IMR-90 (cell line): ENCODE results near the gene STAM2. TPM values are rescaled to one million over a fixed set of nuclear protein-coding genes. Genes with fewer than 3 reads are reported as not detected.

Experiments used
- ATAC-seq: fragments of 200-7000 bp; cut with Tn5 transposase; 2 replicates; pipeline ENCODE4 v1.9.1; 2020; ENCODE audit warnings: low read depth, mild to moderate bottlenecking, moderate library complexity
- BruUV-seq: library from RNA; stranded (reverse); fragments of 400-500 nt; replicated peaks from 2 replicates; lab custom pipeline; 2021; lab: Mats Ljungman, UMichigan
- CTCF ChIA-PET: fragments of 300-600 bp; formaldehyde crosslinking; extraction: SDS; loops from one replicate; lab custom pipeline; 2021; ENCODE audit warnings: antibody characterized with exemption; lab: Yijun Ruan, JAX
- POLR2A ChIA-PET: fragments of 300-600 bp; sonication (Branson Sonifier 250); formaldehyde crosslinking; loops from one replicate; lab custom pipeline; 2022; ENCODE audit warnings: antibody characterized with exemption; ENCODE audit not compliant: unreplicated experiment; lab: Charles Lee
- DNase-seq: peaks from one replicate; pipeline ENCODE4 v3.0.0; 2013
- H2AFZ ChIP-seq: replicated peaks from 2 replicates; pipeline ENCODE3; 2013; ENCODE audit warnings: low read length, mild to moderate bottlenecking; ENCODE audit not compliant: poor library complexity
- H2AK5ac ChIP-seq: 2 replicates; pipeline ENCODE4 v1.6.1; 2013; ENCODE audit warnings: low read depth, low read length, inconsistent platforms
- H2AK9ac ChIP-seq: replicated peaks from 2 replicates; pipeline ENCODE3; 2013; ENCODE audit warnings: mild to moderate bottlenecking, low read depth, low read length, moderate library complexity; ENCODE audit not compliant: poor library complexity
- H2BK120ac ChIP-seq: 2 replicates; pipeline ENCODE4 v1.6.1; 2013; ENCODE audit warnings: low read depth, low read length, inconsistent platforms
- H2BK15ac ChIP-seq: 3 replicates; pipeline ENCODE4 v1.6.1; 2013; ENCODE audit warnings: low read depth, low read length, inconsistent platforms
- H2BK20ac ChIP-seq: 2 replicates; pipeline ENCODE4 v1.6.1; 2013; ENCODE audit warnings: low read depth, mild to moderate bottlenecking, inconsistent platforms, low read length, moderate library complexity
- H2BK5ac ChIP-seq: 2 replicates; pipeline ENCODE4 v1.6.1; 2013; ENCODE audit warnings: mild to moderate bottlenecking, low read depth, low read length, inconsistent platforms; ENCODE audit not compliant: poor library complexity, severe bottlenecking
- H3K14ac ChIP-seq: replicated peaks from 2 replicates; pipeline ENCODE4 v1.6.1; 2013; ENCODE audit warnings: low read depth, low read length, inconsistent platforms
- H3K18ac ChIP-seq: 2 replicates; pipeline ENCODE4 v1.6.1; 2013; ENCODE audit warnings: low read depth, low read length, control low read depth
- H3K23ac ChIP-seq: 2 replicates; pipeline ENCODE4 v1.6.1; 2013; ENCODE audit warnings: low read depth, low read length, inconsistent platforms
- H3K27ac ChIP-seq: 2 replicates; pipeline ENCODE4 v1.5.1; 2013; ENCODE audit warnings: mild to moderate bottlenecking, control low read depth, low read length; ENCODE audit not compliant: insufficient read depth
- H3K27me3 ChIP-seq: 2 replicates; pipeline ENCODE4 v1.6.1; 2013; ENCODE audit warnings: low read length; ENCODE audit not compliant: control insufficient read depth, insufficient read depth
- H3K36me3 ChIP-seq: 2 replicates; pipeline ENCODE4 v1.6.1; 2013; ENCODE audit warnings: low read length, mixed read lengths; ENCODE audit not compliant: control insufficient read depth, insufficient read depth
- H3K4ac ChIP-seq: 2 replicates; pipeline ENCODE4 v1.6.1; 2013; ENCODE audit warnings: low read depth, low read length, inconsistent platforms
- H3K4me1 ChIP-seq: 2 replicates; pipeline ENCODE4 v1.6.1; 2013; ENCODE audit warnings: low read length, mixed read lengths; ENCODE audit not compliant: control insufficient read depth, insufficient read depth
- H3K4me2 ChIP-seq: 2 replicates; pipeline ENCODE4 v1.6.1; 2013; ENCODE audit warnings: low read depth, mild to moderate bottlenecking, control low read depth, low read length, moderate library complexity
- H3K4me3 ChIP-seq: 2 replicates; pipeline ENCODE4 v1.5.1; 2013; ENCODE audit warnings: low read depth, mild to moderate bottlenecking, control low read depth, low read length, moderate library complexity; ENCODE audit not compliant: insufficient read depth
- H3K56ac ChIP-seq: 2 replicates; pipeline ENCODE4 v1.6.1; 2013; ENCODE audit warnings: low read length, inconsistent platforms; ENCODE audit not compliant: insufficient read depth; ENCODE audit errors: extremely low read depth
- H3K79me1 ChIP-seq, 2 experiments: 2 replicates each; pipeline ENCODE4 v1.6.1; 2013; ENCODE audit warnings: low read length in 2 of 2, inconsistent platforms in 1 of 2, low read depth in 1 of 2
- H3K9ac ChIP-seq: 2 replicates; pipeline ENCODE4 v1.6.1; 2013; ENCODE audit warnings: low read depth, low read length, control low read depth
- H3K9me1 ChIP-seq: 2 replicates; pipeline ENCODE4 v1.6.1; 2013; ENCODE audit warnings: low read length, inconsistent platforms; ENCODE audit not compliant: insufficient read depth
- H3K9me3 ChIP-seq: 2 replicates; pipeline ENCODE4 v1.6.1; 2013; ENCODE audit warnings: low read length; ENCODE audit not compliant: control insufficient read depth, insufficient read depth
- H4K20me1 ChIP-seq: 2 replicates; pipeline ENCODE4 v1.6.1; 2013; ENCODE audit warnings: low read length, inconsistent platforms; ENCODE audit not compliant: insufficient read depth
- H4K5ac ChIP-seq: 2 replicates; pipeline ENCODE4 v1.6.1; 2013; ENCODE audit warnings: mild to moderate bottlenecking, low read depth, low read length, control low read depth
- H4K8ac ChIP-seq, 2 experiments: 2 replicates each; pipeline ENCODE4 v1.6.1; 2013; ENCODE audit warnings: low read depth in 2 of 2, low read length in 2 of 2, control low read depth in 1 of 2, inconsistent platforms in 1 of 2
- H4K91ac ChIP-seq: 2 replicates; pipeline ENCODE4 v1.6.1; 2013; ENCODE audit warnings: low read depth, low read length, inconsistent platforms; ENCODE audit not compliant: insufficient read depth
- BHLHE40 ChIP-seq: fragments of 150-350 bp; IDR thresholded peaks from 2 replicates; pipeline ENCODE4 v1.6.1; 2016; ENCODE audit warnings: mild to moderate bottlenecking, low read depth, low read length
- CEBPB ChIP-seq: IDR thresholded peaks from 2 replicates; pipeline ENCODE4 v1.6.1; 2012; ENCODE audit warnings: low read depth, low read length, improper control_type of control experiment
- CHD1 ChIP-seq: IDR thresholded peaks from 2 replicates; pipeline ENCODE4 v1.6.1; 2012; ENCODE audit warnings: low read depth, low read length, improper control_type of control experiment
- CTCF ChIP-seq: conservative IDR thresholded peaks from 2 replicates; pipeline ENCODE4 v1.5.1; 2012; ENCODE audit warnings: mild to moderate bottlenecking, low read depth, low read length, improper control_type of control experiment
- FOS ChIP-seq: fragments of 150-350 bp; IDR thresholded peaks from 2 replicates; pipeline ENCODE4 v1.6.1; 2016; ENCODE audit warnings: low read depth, low read length
- MAFK ChIP-seq: IDR thresholded peaks from 2 replicates; pipeline ENCODE4 v1.6.1; 2012; ENCODE audit warnings: low read depth, low read length, improper control_type of control experiment
- MAZ ChIP-seq: IDR thresholded peaks from 2 replicates; pipeline ENCODE4 v1.6.1; 2012; ENCODE audit warnings: low read depth, mild to moderate bottlenecking, low read length, improper control_type of control experiment, moderate library complexity, borderline replicate concordance
- MXI1 ChIP-seq: IDR thresholded peaks from 2 replicates; pipeline ENCODE4 v1.6.1; 2012; ENCODE audit warnings: low read depth, mild to moderate bottlenecking, low read length, moderate library complexity, borderline replicate concordance
- NFE2L2 ChIP-seq: fragments of 150-350 bp; IDR thresholded peaks from 2 replicates; pipeline ENCODE4 v1.6.1; 2016; ENCODE audit warnings: low read depth, mild to moderate bottlenecking, low read length
- POLR2A ChIP-seq: IDR thresholded peaks from 2 replicates; pipeline ENCODE4 v1.6.1; 2012; ENCODE audit warnings: mild to moderate bottlenecking, low read depth, low read length
- RAD21 ChIP-seq: IDR thresholded peaks from 2 replicates; pipeline ENCODE4 v1.6.1; 2012; ENCODE audit warnings: low read length, improper control_type of control experiment
- RCOR1 ChIP-seq: IDR thresholded peaks from 2 replicates; pipeline ENCODE4 v1.6.1; 2012; ENCODE audit warnings: mild to moderate bottlenecking, low read length, improper control_type of control experiment; ENCODE audit not compliant: insufficient replicate concordance
- RFX5 ChIP-seq: IDR thresholded peaks from 2 replicates; pipeline ENCODE4 v1.8.0; 2012; ENCODE audit warnings: low read depth, mild to moderate bottlenecking, low read length, moderate library complexity
- SMC3 ChIP-seq: fragments of 150-350 bp; IDR thresholded peaks from 2 replicates; pipeline ENCODE4 v1.6.1; 2016; ENCODE audit warnings: low read depth, mild to moderate bottlenecking, antibody characterized with exemption, low read length, moderate library complexity
- USF2 ChIP-seq: fragments of 150-350 bp; IDR thresholded peaks from 2 replicates; pipeline ENCODE4 v1.6.1; 2017; ENCODE audit warnings: mild to moderate bottlenecking, antibody characterized with exemption, low read length, low read depth
- WGBS, 2 experiments: methylation state at CpG; one replicate each; pipeline versions ENCODE4 v1.1.5 to v1.1.7; 2013; ENCODE audit warnings: missing lambda C conversion rate in 2 of 2; ENCODE audit not compliant: insufficient read length in 1 of 2; ENCODE audit errors: extremely low coverage in 2 of 2; 5-methylcytosine and 5-hydroxymethylcytosine counted together
- dilution Hi-C: fragments of 300-500 bp; cut with HindIII; formaldehyde crosslinking; loops from one replicate; pipeline ENCODE4 v1.14.3; 2018; ENCODE audit warnings: low sequenced_read_pairs; ENCODE audit not compliant: unreplicated experiment
- in situ Hi-C: fragments of 300-500 bp; cut with MboI; formaldehyde crosslinking; loops from 3 replicates; pipeline ENCODE4 v1.14.3; 2019; ENCODE audit warnings: low sequenced_read_pairs, inconsistent platforms, mixed read lengths
- intact Hi-C: fragments of 100-400 bp; cut with micrococcal nuclease; formaldehyde crosslinking; loops from 2 replicates; pipeline ENCODE4 v1.10.0; 2022
- polyA plus RNA-seq, 3 experiments: library from polyadenylated mRNA; depleted of rRNA; stranded (reverse); fragments of >200 nt; gene quantifications; 2 replicates each; pipeline ENCODE4 v1.2.3, GENCODE V29; 2012; ENCODE audit warnings: low replicate concordance in 1 of 3
- total RNA-seq: library from RNA; depleted of rRNA; stranded (reverse); fragments of >200 nt; gene quantifications from 2 replicates; pipeline ENCODE4 v1.2.3, GENCODE V29; 2012

Gene STAM2
- total and polyA plus RNA-seq, 2 of the 4 experiments (the other 2 are of a cell fraction) = 12.5 to 29.2 TPM

- ATAC-seq (peak; percentile 59), DNase-seq (peak; percentile 88)
- H2BK15ac ChIP-seq = no peak overlapping the region
- no peak overlapping the region; a peak in 1 of 4 replicates for H4K8ac ChIP-seq
- no peaks in the 10 kb centered on the region for H3K36me3 ChIP-seq
- H4K5ac ChIP-seq = no peak overlapping the region
- POLR2A ChIA-PET = interaction anchor here (0.6 kb wide), 1 partner anchor 12 kb away, joined by 3 read pairs; no protein-coding TSS in a partner anchor
- H3K27ac ChIP-seq = peak overlapping the region; percentile 20; the same call in 1 of the 2 replicates
- no peak overlapping the region for H3K56ac ChIP-seq
- H3K4me3 ChIP-seq = no peak overlapping the region
- no peaks in the 10 kb centered on the region for H3K9me1 ChIP-seq
- no TSS peak for BruUV-seq
- no peak overlapping the region for H3K14ac ChIP-seq
- CTCF ChIA-PET = interaction anchor here (0.6 to 0.7 kb wide), 2 partner anchors 359 to 384 kb away, joined by 3 read pairs; no protein-coding TSS in a partner anchor
- H4K91ac ChIP-seq = no peak overlapping the region
- H2AK5ac ChIP-seq = no peak overlapping the region
- no peak overlapping the region for H3K23ac ChIP-seq
- H3K4me1 ChIP-seq = peaks cover 6% of the 10 kb centered on the region
- H2AFZ ChIP-seq = peak overlapping the region; percentile 37
- H3K18ac ChIP-seq = no peak overlapping the region; the same call in 1 of the 2 replicates
- H2BK5ac ChIP-seq = no peak overlapping the region
- no peaks in the 10 kb centered on the region for H3K79me1 ChIP-seq
- H3K27me3 ChIP-seq = no peaks in the 10 kb centered on the region
- H3K4me2 ChIP-seq = peak overlapping the region; percentile 47
- H4K20me1 ChIP-seq = no peaks in the 10 kb centered on the region
- 20% methylated on average over 1 of the region's 7 CpGs; no CpG with 5 or more reads in 1 of the 2 experiments for WGBS, 2 experiments
- in situ Hi-C loops (no loop called here), dilution Hi-C loops (no loop called here), intact Hi-C loops (no loop called here)
- no peak overlapping the region; the same call in 1 of the 2 replicates for H2BK120ac ChIP-seq
- H3K9me3 ChIP-seq = no peaks in the 10 kb centered on the region
- H2AK9ac ChIP-seq = no peak overlapping the region
- no peak overlapping the region for H3K4ac ChIP-seq
- no peak overlapping the region; the same call in 1 of the 2 replicates for H2BK20ac ChIP-seq
- no peak overlapping the region for H3K9ac ChIP-seq
- TF ChIP-seq POLR2A (no peak), SMC3 (no peak), FOS (no peak), USF2 (no peak), MXI1 (no peak), CEBPB (no peak), RCOR1 (no peak), MAFK (no peak), BHLHE40 (no peak), CTCF (no peak), RAD21 (no peak), RFX5 (no peak), NFE2L2 (no peak), MAZ (no peak), CHD1 (no peak)
Observed at GRCh38 chr2:152222975-152223637, 47.5 kb upstream of the STAM2 start.
